Raji (cell line): ENCODE measurements around the gene GIT2.

Experiments used
- POLR2A ChIP-seq: IDR thresholded peaks from 2 replicates; pipeline ENCODE4 v1.6.1; 2011; ENCODE audit warnings: low read depth, low read length, control low read depth; ENCODE audit not compliant: insufficient read depth

The GIT2 gene

GRCh38 chr12:109995686-109996482 is at the start of gene GIT2:
GIT2 (minus strand) TSS chr12:109996368; CDS start chr12:109996224, 144 bp downstream.
- TF ChIP-seq POLR2A: peak; percentile 87

DNA sequence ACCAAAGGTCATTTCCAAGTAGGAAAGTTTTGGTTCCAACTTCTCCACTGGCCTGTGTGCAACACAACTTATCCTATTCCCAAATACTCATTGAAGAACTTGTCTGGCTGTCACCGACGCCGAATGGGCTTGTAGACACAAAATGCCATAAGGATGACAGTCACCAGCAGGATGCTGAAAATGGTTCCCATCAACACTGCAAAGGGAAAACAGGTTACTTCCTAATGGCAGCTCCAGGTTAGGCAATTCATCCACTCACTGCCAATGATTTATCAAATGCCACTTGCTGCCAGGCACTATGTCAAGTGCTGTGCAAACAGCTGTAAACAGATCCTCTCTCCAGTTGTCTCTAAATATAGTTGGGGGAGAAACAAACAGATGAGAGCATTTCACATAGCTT is 46.1 kb upstream of the GIT2 start:
- no peak for TF ChIP-seq POLR2A

GRCh38 chr12:110039085-110039807 is 43.1 kb upstream of the GIT2 start:
- TF ChIP-seq POLR2A: no peak

GRCh38 chr12:110038741-110039084 is 42.5 kb upstream of the GIT2 start:
- TF ChIP-seq POLR2A: no peak

- TF ChIP-seq POLR2A: no peak
Measured at GRCh38 chr12:110037315-110037714, 41.1 kb upstream of the GIT2 start.

GRCh38 chr12:110035534-110036104 is 39.5 kb upstream of the GIT2 start:
- TF ChIP-seq POLR2A: no peak

- TF ChIP-seq POLR2A: no peak
Measured at GRCh38 chr12:110033888-110034287, 37.7 kb upstream of the GIT2 start.

- TF ChIP-seq POLR2A: no peak
Measured at GRCh38 chr12:110029290-110029815, 33.2 kb upstream of the GIT2 start.

DNA sequence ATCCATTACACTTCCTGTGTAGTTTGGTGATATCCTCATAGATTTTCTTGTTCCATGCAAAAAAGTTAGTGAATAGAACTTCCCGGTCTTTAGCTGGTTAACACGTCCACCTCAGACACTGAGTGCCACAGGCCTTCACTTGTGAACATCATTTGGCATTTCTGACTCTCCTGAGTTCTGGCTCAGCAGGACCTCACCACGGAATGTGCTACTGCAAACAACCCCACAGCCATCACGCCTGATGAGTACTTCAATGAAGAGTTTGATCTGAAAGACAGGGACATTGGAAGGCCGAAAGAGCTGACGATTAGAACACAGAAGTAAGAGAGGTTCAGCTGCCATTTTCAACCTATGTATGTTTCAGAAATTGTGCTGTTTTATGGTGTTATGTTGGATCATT is 32.2 kb upstream of the GIT2 start:
- TF ChIP-seq POLR2A: no peak

- TF ChIP-seq POLR2A: no peak
Measured at GRCh38 chr12:110024051-110024450, 27.9 kb upstream of the GIT2 start.

GRCh38 chr12:110023059-110023980 is 27.2 kb upstream of the GIT2 start:
- TF ChIP-seq POLR2A: no peak

GRCh38 chr12:110020956-110021355 is 24.8 kb upstream of the GIT2 start:
- TF ChIP-seq POLR2A: no peak

GRCh38 chr12:110015132-110015531 is 19.0 kb upstream of the GIT2 start:
- no peak for TF ChIP-seq POLR2A

- TF ChIP-seq POLR2A: no peak
Measured at GRCh38 chr12:110012659-110013058, 16.5 kb upstream of the GIT2 start.

DNA sequence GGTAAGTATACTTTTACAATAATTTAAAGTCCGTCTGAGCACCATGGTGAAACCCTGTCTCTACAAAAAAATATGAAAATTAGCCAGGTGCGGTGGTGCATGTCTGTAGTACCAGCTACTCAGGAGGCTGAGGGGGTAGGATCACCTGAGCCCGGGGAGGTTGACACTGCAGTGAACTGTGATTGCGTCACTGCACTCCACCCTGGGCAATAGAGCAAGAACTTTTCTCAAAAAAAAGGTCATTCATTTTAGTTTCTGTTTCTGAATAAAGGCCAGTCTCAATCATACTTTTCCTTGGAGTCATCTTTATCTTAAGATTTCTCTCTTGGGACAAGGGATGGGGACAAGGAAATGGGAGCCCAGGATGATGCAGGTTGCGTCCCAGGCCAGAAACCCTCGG is 16.0 kb upstream of the GIT2 start:
- peak; percentile 44; the same call in 1 of the 2 replicates for TF ChIP-seq POLR2A
